ENCODE measurements around the gene TAGLN.
"Not testable (repeated sequence)": the region's sequence is repeated elsewhere in the genome, so short reads cannot be mapped to it uniquely, and the experiment has no call there.

The TAGLN gene

DNA sequence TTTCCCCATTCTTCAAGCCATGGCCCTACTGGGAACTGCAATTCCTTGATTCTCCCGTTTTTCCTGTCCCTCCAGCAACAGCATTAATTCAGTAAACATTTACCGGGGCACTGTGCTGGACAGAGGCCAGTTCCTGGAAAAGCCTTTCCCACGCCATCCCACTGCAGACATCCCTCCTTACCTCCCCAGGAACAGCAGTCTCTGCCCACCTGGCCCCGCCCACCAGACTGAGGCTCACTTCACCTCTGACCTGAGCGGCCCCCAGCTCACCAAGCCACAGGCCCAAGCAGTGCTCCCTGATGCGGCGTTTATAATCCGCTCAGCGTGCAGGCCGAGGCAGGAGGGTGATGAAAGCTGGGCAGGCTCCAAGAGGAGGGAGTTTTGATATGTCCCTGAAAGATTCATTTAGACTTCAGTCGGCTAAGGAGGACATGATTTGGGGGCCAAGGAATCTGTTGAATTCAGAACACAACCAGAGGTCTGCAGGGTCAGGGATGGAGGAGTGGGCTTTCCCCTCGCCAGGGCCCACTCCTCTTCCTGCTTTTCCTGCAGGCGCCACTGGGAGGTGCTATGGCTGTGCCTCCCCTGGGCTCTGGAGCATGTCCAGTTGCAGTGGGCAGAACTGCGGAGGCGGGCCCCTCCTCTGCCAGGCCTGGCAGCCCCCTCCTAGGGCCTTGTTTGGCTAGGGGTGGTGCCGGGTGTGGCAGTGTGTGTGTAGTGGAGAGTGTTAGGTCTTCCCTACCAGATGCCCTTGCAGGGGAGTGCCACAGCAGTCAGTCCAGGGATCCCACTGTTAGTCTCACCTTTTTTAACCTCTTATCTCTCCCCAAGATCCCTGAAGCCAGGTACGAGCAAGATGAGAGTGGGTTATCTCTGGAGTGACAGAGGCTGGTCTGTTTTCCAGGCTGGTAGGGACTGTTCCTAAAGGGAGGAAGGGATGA lies 1.4 kb upstream of the TAGLN start:
- no peak for DNase-seq

DNA sequence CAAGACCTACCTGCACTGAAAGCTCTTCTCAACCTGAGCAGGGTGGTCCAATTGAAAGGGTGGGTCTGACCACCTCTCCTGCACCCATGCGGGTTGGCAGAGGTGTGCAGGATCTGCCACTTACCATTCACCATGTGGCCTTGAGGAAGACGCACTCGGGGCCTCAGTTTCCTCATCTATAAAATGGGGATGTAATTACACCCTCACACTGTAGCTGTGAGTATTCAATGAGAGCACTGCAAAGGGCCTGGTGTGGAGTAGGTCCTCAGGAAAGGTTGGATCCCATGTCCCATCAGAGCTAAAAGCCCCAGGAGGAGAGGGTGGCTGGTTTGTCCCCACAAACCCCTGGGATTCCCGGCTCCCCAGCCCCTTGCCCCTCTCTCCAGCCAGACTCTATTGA lies 557 bp upstream of the TAGLN start:
- no peak for DNase-seq

DNA sequence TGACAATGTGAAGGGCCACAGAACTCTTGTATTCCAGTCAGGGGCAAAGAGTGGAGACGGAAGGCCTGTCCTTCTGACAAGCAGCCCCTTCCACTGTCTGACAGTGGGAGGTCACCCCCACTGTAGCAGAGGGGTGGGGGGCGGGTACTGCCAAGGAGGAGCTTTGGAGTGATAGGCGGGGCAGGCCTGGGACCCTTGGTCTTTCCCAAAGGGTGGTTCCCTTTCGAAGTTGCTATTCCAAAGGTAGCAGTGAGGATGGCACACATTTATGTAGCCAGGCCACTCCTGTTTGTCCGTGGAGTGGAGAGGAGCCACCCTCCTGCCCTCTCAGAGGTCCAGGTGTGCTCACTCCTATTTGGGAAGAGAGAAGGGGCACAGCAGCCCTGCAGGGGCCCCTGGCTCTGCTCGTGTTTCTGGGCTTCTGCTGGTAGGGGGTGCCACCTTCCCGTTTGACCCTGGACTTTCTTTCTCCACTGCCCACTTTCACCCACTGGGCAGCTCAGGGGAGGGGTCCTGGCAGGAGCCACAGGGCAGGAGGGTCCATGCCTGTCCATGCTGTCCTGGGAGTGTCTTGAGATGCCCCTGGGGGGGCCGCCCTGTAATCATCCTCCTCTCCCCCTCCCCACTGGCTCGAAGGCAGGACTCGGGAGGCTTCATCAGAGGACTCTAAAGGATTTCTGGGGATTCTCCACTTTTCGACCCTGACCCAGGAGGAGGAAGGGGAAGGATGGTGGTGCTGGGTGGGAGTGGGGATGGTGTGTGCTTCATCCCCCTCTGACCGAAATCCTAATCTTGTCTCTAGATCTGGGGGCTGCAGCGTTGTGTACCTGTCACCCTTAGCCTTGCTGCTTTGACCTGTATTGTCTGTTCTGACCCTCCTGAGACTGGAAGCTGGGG lies 994 bp downstream of the TAGLN start:
- DNase-seq: no peak

- DNase-seq: no peak
Observed at GRCh38 chr11:117200813-117201657, 1.9 kb downstream of the TAGLN start.

GRCh38 chr11:117201658-117202305 lies 2.6 kb downstream of the TAGLN start:
- DNase-seq: no peak

- no peak for DNase-seq
Observed at GRCh38 chr11:117202386-117203068, 3.4 kb downstream of the TAGLN start.

- DNase-seq: no peak
Observed at GRCh38 chr11:117203069-117203407, 3.9 kb downstream of the TAGLN start.

- DNase-seq: no peak
Observed at GRCh38 chr11:117204283-117205080, 5.3 kb downstream of the TAGLN start.

GRCh38 chr11:117205211-117205818 lies 6.1 kb downstream of the TAGLN start:
- DNase-seq: no peak

DNA sequence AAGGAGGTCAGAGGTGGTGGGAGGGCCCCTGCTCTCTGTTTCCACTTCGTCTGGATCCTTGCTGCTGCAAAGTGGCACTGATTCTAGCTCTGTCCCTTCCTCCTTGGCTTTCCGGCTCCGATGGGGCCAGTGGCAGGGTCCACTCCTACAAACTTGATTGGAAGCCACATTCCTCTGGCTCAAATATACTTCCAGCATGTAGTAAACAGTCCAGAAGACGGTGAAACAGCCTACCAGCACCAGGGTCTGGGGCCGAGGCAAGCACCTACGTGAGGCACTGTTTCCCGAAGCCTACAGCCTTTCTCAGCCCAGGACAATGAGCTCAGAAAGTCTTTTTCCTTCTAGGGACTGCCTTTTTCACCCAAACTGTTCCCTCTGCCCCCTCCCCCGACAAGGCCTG lies 6.9 kb downstream of the TAGLN start:
- DNase-seq: not testable (repeated sequence)

- not testable (repeated sequence) for DNase-seq
Observed at GRCh38 chr11:117206859-117207258, 7.7 kb downstream of the TAGLN start.

DNA sequence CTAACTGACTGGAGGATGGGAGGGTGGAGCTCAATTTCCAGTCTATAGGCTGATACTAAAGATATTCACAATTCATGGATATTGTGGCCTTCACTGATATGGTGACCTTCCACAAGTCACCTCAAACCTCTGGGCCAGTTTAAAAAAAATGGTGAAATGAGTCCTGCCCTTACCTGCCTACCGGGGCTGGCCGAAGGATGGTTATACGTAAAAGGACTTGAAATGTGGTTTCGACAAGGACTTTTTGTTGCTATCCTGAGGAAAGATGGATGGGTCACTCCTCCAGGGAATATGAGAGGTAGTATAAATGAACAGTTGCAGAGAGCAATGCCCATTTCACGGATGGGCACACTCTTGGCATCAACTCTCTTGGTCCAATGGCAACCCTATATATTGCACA lies 8.3 kb downstream of the TAGLN start:
- DNase-seq: not testable (repeated sequence)

- not testable (repeated sequence) for DNase-seq
Observed at GRCh38 chr11:117208710-117209109, 9.5 kb downstream of the TAGLN start.

DNA sequence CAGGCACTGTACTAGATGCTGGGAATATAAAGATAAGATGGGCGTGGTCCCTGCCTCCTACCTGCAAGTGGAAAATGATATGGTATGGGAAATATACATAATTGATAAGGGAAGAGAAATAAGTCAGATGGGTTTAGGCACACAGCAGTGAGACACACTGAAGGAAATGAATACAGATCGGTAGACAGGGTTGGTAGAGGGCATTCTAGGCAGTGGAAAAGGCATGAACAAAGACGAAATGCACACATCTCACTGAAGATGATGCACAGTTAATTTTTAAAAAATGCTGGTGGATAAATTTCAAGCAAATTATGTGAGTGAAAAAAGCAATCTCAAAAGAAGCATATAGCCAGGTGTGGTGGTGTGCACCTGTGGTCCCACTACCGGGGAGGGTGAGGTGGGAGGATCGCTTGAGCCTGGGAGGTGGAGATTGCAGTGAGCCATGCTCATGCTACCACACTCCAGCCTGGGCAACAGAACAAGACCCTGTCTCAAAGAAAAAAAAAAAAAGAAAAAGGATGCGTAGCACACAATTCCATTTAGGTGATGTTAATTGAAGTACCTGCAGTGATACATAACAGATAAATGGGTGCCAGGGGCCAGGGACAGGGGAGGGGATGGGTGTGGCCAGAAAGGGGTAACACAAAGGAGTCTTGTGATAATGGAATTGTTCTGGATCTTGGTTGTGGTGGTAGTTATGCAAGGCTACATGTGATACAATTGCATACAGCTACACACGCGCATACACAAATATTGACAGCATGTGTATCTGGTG lies 10.4 kb downstream of the TAGLN start:
- DNase-seq: peak in 1 of 2 donors; percentile 26

- DNase-seq: no peak
Observed at GRCh38 chr11:117210620-117211019, 11.4 kb downstream of the TAGLN start.

DNA sequence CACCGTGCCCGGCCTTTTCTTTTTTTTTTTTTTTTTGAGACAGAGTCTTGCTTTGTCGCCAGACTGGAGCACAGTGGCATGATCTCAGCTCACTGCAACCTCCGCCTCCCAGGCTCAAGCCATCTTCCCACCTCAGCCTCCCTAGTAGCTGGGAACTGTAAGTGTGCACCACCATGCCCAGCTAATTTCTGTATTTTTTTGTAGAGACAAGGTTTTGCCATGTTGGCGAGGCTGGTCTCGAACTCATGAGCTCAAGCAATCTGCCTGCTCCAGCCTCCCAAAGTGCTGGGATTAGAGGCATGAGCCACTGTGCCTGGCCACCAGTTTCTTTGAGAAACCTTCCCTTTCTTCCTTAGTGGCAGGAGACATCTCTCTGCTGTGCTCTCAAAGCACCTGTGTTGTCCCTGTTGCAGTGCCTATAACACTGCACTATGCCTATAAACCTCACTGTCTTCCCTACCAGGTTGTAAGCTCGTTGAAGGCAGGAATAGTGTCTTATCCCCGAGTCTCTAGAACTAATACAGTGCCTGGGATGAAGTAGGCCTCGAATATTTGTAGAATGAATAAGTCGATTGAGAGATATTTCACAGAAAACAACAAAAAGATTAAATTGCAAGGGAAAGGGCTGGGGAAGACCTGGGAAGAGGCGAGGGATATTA lies 13.7 kb downstream of the TAGLN start:
- no peak for DNase-seq

DNA sequence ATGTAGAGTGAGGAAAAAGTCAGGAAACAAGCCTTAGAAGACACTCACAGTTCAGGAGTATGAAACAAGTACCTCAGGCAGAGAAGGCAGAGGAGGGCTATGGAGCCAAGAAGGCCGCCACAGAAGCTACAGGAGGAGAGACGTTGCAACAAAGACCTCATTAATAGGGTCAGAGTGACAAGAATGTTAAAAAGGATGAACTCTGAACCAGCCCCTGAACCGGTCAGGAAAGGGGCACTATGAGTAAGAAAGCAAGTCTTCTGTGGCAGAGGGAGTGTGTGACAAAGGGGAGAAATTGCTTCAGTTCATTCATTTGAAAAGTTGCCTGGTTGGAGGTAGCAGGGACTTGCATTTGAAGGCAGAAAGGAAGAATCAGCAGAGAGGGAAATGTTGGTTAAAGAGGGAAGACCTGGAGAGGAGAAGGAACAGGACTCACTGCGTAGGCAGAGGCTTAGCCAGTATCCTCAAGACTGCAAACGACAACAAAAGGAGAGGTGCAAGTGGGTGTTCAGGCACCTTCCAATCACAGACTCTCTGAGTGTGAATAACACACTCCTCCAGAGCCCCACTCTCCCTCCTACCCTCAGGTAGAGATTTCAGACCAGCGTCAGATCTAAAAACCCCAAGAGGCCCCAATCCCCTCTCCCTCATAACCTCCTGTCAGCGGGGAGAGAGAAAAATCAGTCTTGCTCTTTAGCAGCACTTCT lies 15.4 kb downstream of the TAGLN start:
- DNase-seq: no peak

All from inflammatory macrophage treated with lipopolysaccharide for 1 hour (primary cell).